Right lobe of liver (tissue), 6 donors: ENCODE results near the gene TH. TPM values are rescaled to one million over a fixed set of nuclear protein-coding genes. Genes with fewer than 3 reads are reported as not detected.
A peak's percentile ranks its signal among the peaks of the same experiment; 100 is the strongest.

Experiments
- ATAC-seq, 4 donors: fragments of 200-7000 bp; cut with Tn5 transposase; one replicate each; pipeline ENCODE4 v1.9.1; 2020; ENCODE audit warnings: mild to moderate bottlenecking in 4 of 4, moderate library complexity in 4 of 4
- DNase-seq, 3 donors: peaks; one replicate each; pipeline ENCODE4 v3.0.0-alpha.2; 2020
- H3K27ac ChIP-seq, 3 donors: fragments of 200-600 bp; one replicate each; pipeline ENCODE4 v1.8.0; 2022
- H3K27me3 ChIP-seq, 2 donors: fragments of 200-600 bp; one replicate each; pipeline ENCODE4 v1.8.0; 2022
- H3K36me3 ChIP-seq, 4 donors: fragments of 200-600 bp; sonication (generic) in 1 of 4; one replicate each; pipeline versions ENCODE4 v1.5.1 to v1.8.0; 2017 to 2022; ENCODE audit warnings: control low read depth in 1 of 4
- H3K4me1 ChIP-seq, 4 donors: fragments of 200-600 bp; sonication (generic) in 1 of 4; one replicate each; pipeline versions ENCODE4 v1.5.1 to v1.8.0; 2017 to 2022; ENCODE audit warnings: control low read depth in 1 of 4
- H3K4me3 ChIP-seq, 3 donors: fragments of 200-600 bp; one replicate each; pipeline ENCODE4 v1.8.0; 2022
- H3K9me3 ChIP-seq, 4 donors: fragments of 200-600 bp; sonication (generic) in 1 of 4; one replicate each; pipeline versions ENCODE4 v1.5.1 to v1.8.0; 2017 to 2022; ENCODE audit warnings: control low read depth in 1 of 4
- POLR2A ChIP-seq: fragments of 450-650 bp; IDR thresholded peaks from one replicate; pipeline ENCODE4 v1.6.1; 2017; ENCODE audit warnings: antibody characterized with exemption, mild to moderate bottlenecking
- WGBS: methylation state at CpG from one replicate; pipeline ENCODE4 v1.1.6; 2018; ENCODE audit warnings: low coverage, low lambda C conversion rate; ENCODE audit not compliant: insufficient coverage; ENCODE audit errors: missing lambda C conversion rate; 5-methylcytosine and 5-hydroxymethylcytosine counted together
- intact Hi-C, 2 donors: fragments of 100-400 bp; cut with DNase I; formaldehyde crosslinking; loops; one replicate each; pipeline versions ENCODE4 v1.11.2 to v1.14.1; 2022
- total RNA-seq, 6 experiments: library from RNA; depleted of rRNA in 2 of 6; stranded (reverse); fragments of >200 nt in 2 of 6; fragmentation: NEBNext Ultra II Directional in 3 of 6; extraction: Animal tissue kit (Norgen Biotek cat#: 25700) in 3 of 6; gene quantifications; one replicate each; pipeline versions ENCODE4 v1.1.0 to v1.2.4, GENCODE V29; 2016 to 2023
- TF ChIP-seq, protein P1 (sequence below), 4 donors: fragments of 200-600 bp in 3 of 4; fragments of 450-650 bp in 1 of 4; IDR thresholded peaks; one replicate each; pipeline versions ENCODE4 v1.5.1 to v1.8.0; 2016 to 2022; ENCODE audit warnings: antibody characterized with exemption in 4 of 4, mild to moderate bottlenecking in 2 of 4
- donor health status: DM: no; HTN: yes; CAD: no.
- donor health status: DM: no; HTN: no; CAD: no.
- donor health status: DM: no; HTN: no; CAD: no.
- donor health status: DM: no; HTN: yes; CAD: no.
- donor health status: DM: no; HTN: yes; CAD: no.

Gene TH
- total RNA-seq, 6 experiments from 2014 or later = 0.51 to 0.64 TPM; not detected in 4

DNA sequence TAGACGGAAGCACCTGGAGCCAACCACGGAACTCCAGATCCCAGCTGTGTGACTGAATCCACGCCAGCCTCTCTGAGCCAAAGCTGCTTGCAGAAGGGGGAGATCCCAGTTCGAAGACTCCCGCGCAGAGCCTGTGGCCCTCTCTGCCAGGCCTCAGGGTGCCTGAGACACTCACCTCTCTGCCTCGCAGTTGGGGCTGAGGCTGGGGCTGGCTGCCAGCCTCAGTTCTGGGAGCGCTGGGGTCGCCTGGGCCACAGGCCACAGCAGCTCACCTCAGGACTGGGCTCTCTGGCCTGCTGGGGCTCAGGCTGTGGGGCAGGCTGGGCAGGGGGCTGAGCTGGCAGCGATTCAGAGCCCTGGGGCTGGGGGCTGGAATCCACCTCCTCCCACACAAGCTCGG lies 24.2 kb downstream of the TH start:
- DNase-seq (no peak), ATAC-seq (no peak)
- 33% methylated on average over 1 of the region's 11 CpGs for WGBS
- Histone ChIP-seq H3K4me1 (peaks cover 0 to 24% (median 11%) of the 10 kb centered on the region in 4 donors), H3K4me3 (no peak overlapping the region), H3K27ac (no peak overlapping the region), H3K9me3 (no peaks in the 10 kb centered on the region), H3K27me3 (no peaks in the 10 kb centered on the region), H3K36me3 (peaks cover 0 to 33% (median 16%) of the 10 kb centered on the region in 4 donors)
- TF ChIP-seq, protein P1, sequence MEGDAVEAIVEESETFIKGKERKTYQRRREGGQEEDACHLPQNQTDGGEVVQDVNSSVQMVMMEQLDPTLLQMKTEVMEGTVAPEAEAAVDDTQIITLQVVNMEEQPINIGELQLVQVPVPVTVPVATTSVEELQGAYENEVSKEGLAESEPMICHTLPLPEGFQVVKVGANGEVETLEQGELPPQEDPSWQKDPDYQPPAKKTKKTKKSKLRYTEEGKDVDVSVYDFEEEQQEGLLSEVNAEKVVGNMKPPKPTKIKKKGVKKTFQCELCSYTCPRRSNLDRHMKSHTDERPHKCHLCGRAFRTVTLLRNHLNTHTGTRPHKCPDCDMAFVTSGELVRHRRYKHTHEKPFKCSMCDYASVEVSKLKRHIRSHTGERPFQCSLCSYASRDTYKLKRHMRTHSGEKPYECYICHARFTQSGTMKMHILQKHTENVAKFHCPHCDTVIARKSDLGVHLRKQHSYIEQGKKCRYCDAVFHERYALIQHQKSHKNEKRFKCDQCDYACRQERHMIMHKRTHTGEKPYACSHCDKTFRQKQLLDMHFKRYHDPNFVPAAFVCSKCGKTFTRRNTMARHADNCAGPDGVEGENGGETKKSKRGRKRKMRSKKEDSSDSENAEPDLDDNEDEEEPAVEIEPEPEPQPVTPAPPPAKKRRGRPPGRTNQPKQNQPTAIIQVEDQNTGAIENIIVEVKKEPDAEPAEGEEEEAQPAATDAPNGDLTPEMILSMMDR (IDR thresholded peaks at IDR 0.05) = no peak
- no peak for TF ChIP-seq POLR2A
- intact Hi-C loops = loop anchor here in 1 of 2 donors (10.0 kb wide), 1 partner anchor 273 kb away; no protein-coding TSS in a partner anchor

DNA sequence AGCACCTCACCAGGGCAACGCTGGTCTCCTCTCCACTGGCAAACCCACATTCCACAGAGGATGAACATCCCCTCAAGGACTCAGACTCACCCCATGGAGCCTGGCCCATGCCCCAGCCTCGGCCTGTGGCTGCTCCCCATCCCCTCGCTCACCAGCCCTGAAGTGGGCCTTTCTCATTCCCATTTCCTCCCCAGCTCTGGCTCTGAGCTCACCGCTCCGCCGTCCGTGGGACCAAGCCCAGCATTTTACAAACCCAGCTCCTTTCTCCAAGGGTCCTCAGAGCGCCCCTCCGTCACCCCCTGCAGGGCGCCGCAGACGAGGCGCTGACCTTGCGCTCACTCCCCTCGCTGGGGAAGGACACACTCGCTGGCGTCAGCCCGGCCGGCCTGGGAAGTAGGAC lies 25.6 kb downstream of the TH start:
- H3K4me1 ChIP-seq = peaks cover 0 to 12% (median 4%) of the 10 kb centered on the region in 4 donors
- no peak overlapping the region for H3K4me3 ChIP-seq
- H3K27ac ChIP-seq = no peak overlapping the region
- no peak for DNase-seq
- ATAC-seq = no peak
- H3K27me3 ChIP-seq = no peaks in the 10 kb centered on the region
- WGBS = 75% methylated on average over 15 of the region's 19 CpGs
- TF ChIP-seq POLR2A = no peak
- TF ChIP-seq, protein P1 (IDR thresholded peaks at IDR 0.05) = no peak
- intact Hi-C loops = loop anchor here in 1 of 2 donors (10.0 kb wide), 1 partner anchor 271 kb away; no protein-coding TSS in a partner anchor
- H3K36me3 ChIP-seq = peaks cover 0 to 39% (median 18%) of the 10 kb centered on the region in 4 donors
- no peaks in the 10 kb centered on the region for H3K9me3 ChIP-seq

DNA sequence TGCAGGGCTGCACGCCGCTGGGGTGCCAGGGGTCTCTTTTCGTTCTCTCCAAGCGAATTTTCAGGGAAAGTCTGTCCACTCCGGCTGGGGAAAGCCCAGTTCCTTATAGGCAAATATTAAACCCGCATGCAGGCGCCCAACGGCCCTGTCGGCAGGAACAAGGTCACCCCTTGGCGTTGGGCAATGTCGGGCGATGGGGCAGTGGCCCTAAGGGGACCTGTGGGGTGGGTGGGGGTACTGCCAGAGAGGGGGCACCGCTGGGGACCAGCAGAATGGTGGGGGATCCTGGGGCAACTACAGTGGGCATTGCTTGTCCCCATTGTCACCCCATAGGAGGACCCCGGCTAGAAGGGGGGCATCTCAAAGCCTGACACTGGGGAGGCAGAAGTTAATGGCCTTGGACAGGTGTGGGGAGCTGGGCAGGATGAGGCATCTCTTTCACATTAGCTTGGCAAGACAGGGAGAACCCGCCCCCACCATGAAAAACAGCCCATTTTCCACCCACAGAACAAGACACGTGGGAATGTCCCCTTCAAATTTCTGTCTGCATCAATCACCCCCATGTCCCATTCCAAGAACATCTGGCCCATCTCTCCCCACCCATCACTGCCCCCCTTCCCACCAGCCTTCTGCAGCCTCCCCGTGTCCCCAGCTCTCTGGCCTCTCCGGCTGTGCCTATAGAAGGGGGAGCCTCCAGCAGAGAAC lies 26.9 kb downstream of the TH start:
- H3K4me1 ChIP-seq = peaks cover 0 to 3% (median 0%) of the 10 kb centered on the region in 4 donors
- intact Hi-C loops = loop anchor here in 1 of 2 donors (10.0 kb wide), 1 partner anchor 270 kb away; no protein-coding TSS in a partner anchor
- peak in 3 of 4 donors; percentile 5 to 51 (median 19) for ATAC-seq
- no peaks in the 10 kb centered on the region for H3K27me3 ChIP-seq
- WGBS = 39% methylated on average over 6 of the region's 18 CpGs
- no peak for TF ChIP-seq POLR2A
- TF ChIP-seq, protein P1 (IDR thresholded peaks at IDR 0.05) = no peak
- no peaks in the 10 kb centered on the region for H3K9me3 ChIP-seq
- DNase-seq = no peak
- no peak overlapping the region for H3K27ac ChIP-seq
- H3K4me3 ChIP-seq = no peak overlapping the region
- peaks cover 0 to 39% (median 18%) of the 10 kb centered on the region in 4 donors for H3K36me3 ChIP-seq

DNA sequence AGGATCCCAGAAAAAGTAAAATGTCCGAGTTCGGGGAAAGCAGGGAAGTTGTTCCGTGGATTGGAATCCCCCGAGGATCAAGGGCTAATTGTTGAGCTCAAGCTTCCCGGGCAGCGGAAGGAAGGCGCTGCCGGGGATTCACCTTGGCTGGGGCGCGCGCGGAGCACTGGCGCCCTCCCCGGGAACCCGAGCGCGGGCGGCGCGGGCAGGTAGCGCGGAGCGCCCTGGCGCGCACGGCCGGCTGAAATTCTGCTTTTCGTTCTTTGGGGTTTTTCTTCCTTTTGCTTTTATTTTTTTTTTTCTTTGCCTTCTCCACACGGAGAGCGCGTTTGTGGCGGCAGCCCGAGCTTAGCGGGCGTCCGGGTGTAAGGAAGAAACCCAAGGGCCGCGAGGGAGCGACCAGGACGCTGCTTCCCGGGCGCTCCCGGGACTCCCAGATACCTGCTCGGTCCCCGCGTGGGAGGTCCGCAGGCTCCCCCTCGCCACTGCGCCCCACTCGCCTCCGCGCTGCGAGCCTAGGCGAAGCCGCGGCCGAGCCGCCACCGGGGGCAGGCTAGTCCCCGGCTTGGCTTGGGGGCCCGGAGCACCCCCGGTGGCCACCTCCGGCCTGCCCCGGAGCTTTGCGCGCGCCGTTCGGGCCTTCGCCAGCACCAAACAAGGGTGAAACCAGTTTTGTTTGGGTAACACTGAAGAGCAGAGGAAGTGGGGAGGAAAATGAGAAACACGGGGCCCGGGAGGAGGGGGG lies 27.6 kb downstream of the TH start:
- WGBS = 56% methylated on average over 16 of the region's 72 CpGs
- no peak overlapping the region for H3K27ac ChIP-seq
- peaks cover 0 to 5% (median 0%) of the 10 kb centered on the region in 4 donors for H3K4me1 ChIP-seq
- H3K4me3 ChIP-seq = no peak overlapping the region
- no peaks in the 10 kb centered on the region for H3K9me3 ChIP-seq
- no peak for TF ChIP-seq POLR2A
- TF ChIP-seq, protein P1 (IDR thresholded peaks at IDR 0.05) = no peak
- intact Hi-C loops = loop anchor here in 1 of 2 donors (10.0 kb wide), 1 partner anchor 269 kb away; no protein-coding TSS in a partner anchor
- H3K27me3 ChIP-seq = no peaks in the 10 kb centered on the region
- H3K36me3 ChIP-seq = peaks cover 0 to 39% (median 18%) of the 10 kb centered on the region in 4 donors
- DNase-seq = no peak
- no peak for ATAC-seq
